Natural killer cell (primary cell): ENCODE results near the gene SLC6A7. TPM values are rescaled to one million over a fixed set of nuclear protein-coding genes. Genes with fewer than 3 reads are reported as not detected.

Experiments
- ATAC-seq, 3 donors: fragments of 150-1000 bp in 2 of 3; fragments of 200-7000 bp in 1 of 3; cut with Tn5 transposase; 1 replicate in 1 of 3; 2 replicates in 2 of 3; pipeline ENCODE4 v1.10.0; 2021; ENCODE audit warnings: mild to moderate bottlenecking in 2 of 3, moderate library complexity in 2 of 3
- DNase-seq, 2 donors: peaks; one replicate each; pipeline versions ENCODE4 v3.0.0 to v3.0.0-alpha.2; 2013 to 2021; ENCODE audit warnings: mixed read lengths in 1 of 2
- H3K27ac ChIP-seq: one replicate; pipeline ENCODE4 v1.5.1; 2013; ENCODE audit warnings: mild to moderate bottlenecking, low read length
- H3K27me3 ChIP-seq: one replicate; pipeline ENCODE4 v1.6.1; 2013; ENCODE audit warnings: low read length; ENCODE audit not compliant: control insufficient read depth, insufficient read depth
- H3K36me3 ChIP-seq: one replicate; pipeline ENCODE4 v1.6.1; 2013; ENCODE audit warnings: low read length; ENCODE audit not compliant: control insufficient read depth, insufficient read depth
- H3K4me1 ChIP-seq: one replicate; pipeline ENCODE4 v1.6.1; 2013; ENCODE audit warnings: low read length; ENCODE audit not compliant: control insufficient read depth, insufficient read depth
- H3K4me3 ChIP-seq: one replicate; pipeline ENCODE4 v1.5.1; 2013; ENCODE audit warnings: low read length
- H3K9me3 ChIP-seq: one replicate; pipeline ENCODE4 v1.6.1; 2013; ENCODE audit warnings: low read length; ENCODE audit not compliant: control insufficient read depth, insufficient read depth
- H3K27ac Mint-ChIP-seq, 2 donors: one replicate each; pipeline ENCODE4 v1.8.0; 2022; ENCODE audit warnings: mild to moderate bottlenecking in 2 of 2, mixed read lengths in 2 of 2, moderate library complexity in 1 of 2
- H3K27me3 Mint-ChIP-seq, 2 donors: one replicate each; pipeline ENCODE4 v1.8.0; 2022; ENCODE audit warnings: low read depth in 2 of 2, mixed read lengths in 2 of 2
- H3K36me3 Mint-ChIP-seq: one replicate; pipeline ENCODE4 v1.8.0; 2022; ENCODE audit warnings: mixed read lengths
- H3K4me1 Mint-ChIP-seq, 2 donors: one replicate each; pipeline ENCODE4 v1.8.0; 2022; ENCODE audit warnings: mixed read lengths in 2 of 2
- H3K4me3 Mint-ChIP-seq: one replicate; pipeline ENCODE4 v1.8.0; 2022; ENCODE audit warnings: mild to moderate bottlenecking, moderate library complexity, mixed read lengths
- H3K9me3 Mint-ChIP-seq, 2 donors: one replicate each; pipeline ENCODE4 v1.8.0; 2022; ENCODE audit warnings: mixed read lengths in 2 of 2
- CTCF ChIP-seq: fragments of 200-600 bp; IDR thresholded peaks from one replicate; pipeline ENCODE4 v1.8.0; 2022; ENCODE audit warnings: antibody characterized with exemption
- WGBS: methylation state at CpG from one replicate; pipeline ENCODE4 v1.1.7; 2013; ENCODE audit warnings: missing lambda C conversion rate; ENCODE audit not compliant: insufficient coverage; 5-methylcytosine and 5-hydroxymethylcytosine counted together
- intact Hi-C: fragments of 100-400 bp; cut with micrococcal nuclease; formaldehyde crosslinking; loops from one replicate; pipeline ENCODE4 v1.14.2; 2022
- total RNA-seq, 4 donors: library from RNA; stranded (reverse); fragments of 120-200 nt in 1 of 4; gene quantifications; one replicate each; pipeline versions ENCODE4 v1.2.3 to v1.2.4, GENCODE V29; 2013 to 2022

SLC6A7 gene
- total RNA-seq, 3 donors from 2014 or later (not counting 1 experiment from before 2014, with no cell fraction given): not detected

GRCh38 chr5:150219142-150219541 is 29.3 kb downstream of the SLC6A7 start:
- Mint-ChIP-seq H3K4me1 (peaks cover 0 to 9% of the 10 kb centered on the region in 2 donors), H3K27me3 (peaks cover 0 to 18% of the 10 kb centered on the region in 2 donors), H3K4me3 (no peak overlapping the region), H3K27ac (no peak overlapping the region), H3K36me3 (no peaks in the 10 kb centered on the region), H3K9me3 (no peaks in the 10 kb centered on the region)
- intact Hi-C loops: no loop called here
- no peaks in the 10 kb centered on the region for H3K36me3 ChIP-seq
- H3K4me3 ChIP-seq: no peak overlapping the region
- H3K4me1 ChIP-seq: no peaks in the 10 kb centered on the region
- DNase-seq (no peak), ATAC-seq (no peak)
- H3K27me3 ChIP-seq: peaks cover 2% of the 10 kb centered on the region
- no peak for TF ChIP-seq CTCF
- H3K27ac ChIP-seq: no peak overlapping the region
- no peaks in the 10 kb centered on the region for H3K9me3 ChIP-seq

- Histone ChIP-seq H3K4me3 (no peak overlapping the region), H3K27me3 (peaks cover 2% of the 10 kb centered on the region), H3K4me1 (no peaks in the 10 kb centered on the region), H3K36me3 (no peaks in the 10 kb centered on the region), H3K27ac (no peak overlapping the region), H3K9me3 (no peaks in the 10 kb centered on the region)
- H3K27ac Mint-ChIP-seq: no peak overlapping the region
- intact Hi-C loops: no loop called here
- no peaks in the 10 kb centered on the region for H3K9me3 Mint-ChIP-seq
- 83% methylated on average over 2 of the region's 2 CpGs for WGBS
- peaks cover 0 to 18% of the 10 kb centered on the region in 2 donors for H3K27me3 Mint-ChIP-seq
- H3K4me3 Mint-ChIP-seq: no peak overlapping the region
- no peak for DNase-seq
- H3K36me3 Mint-ChIP-seq: no peaks in the 10 kb centered on the region
- H3K4me1 Mint-ChIP-seq: peaks cover 0 to 9% of the 10 kb centered on the region in 2 donors
- no peak for ATAC-seq
- TF ChIP-seq CTCF: no peak
Observed at GRCh38 chr5:150219861-150220260, 30.0 kb downstream of the SLC6A7 start.

- DNase-seq (no peak), ATAC-seq (no peak)
- no peaks in the 10 kb centered on the region for H3K36me3 ChIP-seq
- no peaks in the 10 kb centered on the region for H3K9me3 ChIP-seq
- TF ChIP-seq CTCF: no peak
- H3K27ac ChIP-seq: no peak overlapping the region
- 79% methylated on average over 5 of the region's 5 CpGs for WGBS
- Mint-ChIP-seq H3K36me3 (no peaks in the 10 kb centered on the region), H3K4me1 (peaks cover 0 to 9% of the 10 kb centered on the region in 2 donors), H3K27ac (no peak overlapping the region), H3K4me3 (no peak overlapping the region), H3K27me3 (peaks cover 0 to 16% of the 10 kb centered on the region in 2 donors), H3K9me3 (no peaks in the 10 kb centered on the region)
- H3K27me3 ChIP-seq: peaks cover 2% of the 10 kb centered on the region
- no peaks in the 10 kb centered on the region for H3K4me1 ChIP-seq
- no peak overlapping the region for H3K4me3 ChIP-seq
- intact Hi-C loops: no loop called here
Observed at GRCh38 chr5:150221471-150221870, 31.6 kb downstream of the SLC6A7 start.

- Mint-ChIP-seq H3K36me3 (no peaks in the 10 kb centered on the region), H3K27ac (no peak overlapping the region), H3K4me3 (no peak overlapping the region), H3K27me3 (peaks cover 0 to 7% of the 10 kb centered on the region in 2 donors), H3K9me3 (no peaks in the 10 kb centered on the region), H3K4me1 (peaks cover 0 to 3% of the 10 kb centered on the region in 2 donors)
- Histone ChIP-seq H3K4me1 (no peaks in the 10 kb centered on the region), H3K4me3 (no peak overlapping the region), H3K27me3 (peaks cover 2% of the 10 kb centered on the region), H3K27ac (no peak overlapping the region), H3K36me3 (no peaks in the 10 kb centered on the region), H3K9me3 (no peaks in the 10 kb centered on the region)
- no peak for TF ChIP-seq CTCF
- DNase-seq (no peak), ATAC-seq (no peak)
- intact Hi-C loops: no loop called here
- WGBS: 95% methylated on average over 19 of the region's 21 CpGs
Observed at GRCh38 chr5:150222906-150223305, 33.0 kb downstream of the SLC6A7 start.
